Measurements from ENCODE around the gene BAD. TPM values are rescaled to one million over a fixed set of nuclear protein-coding genes. Genes with fewer than 3 reads are reported as not detected.
"Not testable (repeated sequence)": the region's sequence is repeated elsewhere in the genome, so short reads cannot be mapped to it uniquely, and the experiment has no call there.

The BAD gene
- total RNA-seq, 2 experiments from 2014 or later, result 36.5 to 39.2 TPM

DNA sequence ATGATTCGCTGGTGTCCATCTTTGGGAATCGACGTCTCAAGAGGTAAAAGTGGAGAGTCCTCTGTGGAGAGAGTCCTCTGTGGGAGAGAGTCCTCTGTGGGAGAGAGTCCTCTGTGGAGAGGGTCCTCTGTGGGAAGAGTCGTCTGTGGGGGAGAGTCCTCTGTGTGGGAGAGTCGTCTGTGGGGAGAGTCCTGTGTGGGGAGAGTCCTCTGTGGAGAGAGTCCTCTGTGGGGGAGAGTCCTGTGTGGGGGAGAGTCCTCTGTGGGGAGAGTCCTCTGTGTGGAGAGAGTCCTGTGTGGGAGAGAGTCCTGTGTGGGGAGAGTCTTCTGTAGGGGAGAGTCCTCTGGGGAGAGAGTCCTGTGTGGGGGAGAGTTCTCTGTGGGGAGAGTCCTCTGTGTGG is 36.6 kb upstream of the BAD start:
- peaks cover 36% of the 10 kb centered on the region for H3K36me3 Mint-ChIP-seq (ENCODE audit: low read depth)
- H3K27me3 Mint-ChIP-seq, result no peaks in the 10 kb centered on the region
- POLR2A ChIA-PET, result interaction anchor here (4.8 kb wide), 1 partner anchor 9 kb away, joined by 104 read pairs; no protein-coding TSS in a partner anchor
- CTCF ChIA-PET, result interaction anchor here (1.4 kb wide), 1 partner anchor 11 kb away, joined by 4 read pairs; no protein-coding TSS in a partner anchor
- no peaks in the 10 kb centered on the region for H3K9me3 Mint-ChIP-seq
- H3K4me1 Mint-ChIP-seq, result peaks cover 40% of the 10 kb centered on the region
- DNase-seq, result no peak
- peak overlapping the region; percentile 34 for H3K27ac Mint-ChIP-seq
- H3K4me3 Mint-ChIP-seq, result no peak overlapping the region

- Mint-ChIP-seq H3K9me3 (no peaks in the 10 kb centered on the region), H3K27me3 (no peaks in the 10 kb centered on the region), H3K4me3 (no peak overlapping the region), H3K36me3 (ENCODE audit: low read depth) (peaks cover 36% of the 10 kb centered on the region), H3K4me1 (peaks cover 40% of the 10 kb centered on the region), H3K27ac (peak overlapping the region; percentile 89)
- DNase-seq, result no peak
- CTCF ChIA-PET, result interaction anchor here (5.7 kb wide), 1 partner anchor 11 kb away, joined by 157 read pairs; no protein-coding TSS in a partner anchor
- POLR2A ChIA-PET, result interaction anchor here (4.8 to 5.0 kb wide), 2 partner anchors 10 to 14 kb away, joined by 68 to 104 read pairs; partner anchors contain the start of gene ESRRA
Measured at GRCh38 chr11:64320556-64320955, 36.1 kb upstream of the BAD start.

- Mint-ChIP-seq H3K4me1 (peaks cover 49% of the 10 kb centered on the region), H3K36me3 (ENCODE audit: low read depth) (peaks cover 46% of the 10 kb centered on the region), H3K27ac (peak overlapping the region; percentile 96), H3K27me3 (no peaks in the 10 kb centered on the region), H3K4me3 (peak overlapping the region; percentile 91), H3K9me3 (no peaks in the 10 kb centered on the region)
- CTCF ChIA-PET, result interaction anchor here (0.6 to 5.7 kb wide), 6 partner anchors 12 to 131 kb away, joined by 3 to 157 read pairs (median 48); partner anchors contain the start of genes CCDC88B, ESRRA and RPS6KA4
- no peak for DNase-seq
- POLR2A ChIA-PET, result interaction anchor here (0.6 to 5.0 kb wide), 8 partner anchors 11 to 433 kb away, joined by 3 to 104 read pairs (median 32); partner anchors contain the start of genes CCDC88B, ESRRA, FERMT3 and RPS6KA4
Measured at GRCh38 chr11:64318766-64319761, 34.6 kb upstream of the BAD start.

DNA sequence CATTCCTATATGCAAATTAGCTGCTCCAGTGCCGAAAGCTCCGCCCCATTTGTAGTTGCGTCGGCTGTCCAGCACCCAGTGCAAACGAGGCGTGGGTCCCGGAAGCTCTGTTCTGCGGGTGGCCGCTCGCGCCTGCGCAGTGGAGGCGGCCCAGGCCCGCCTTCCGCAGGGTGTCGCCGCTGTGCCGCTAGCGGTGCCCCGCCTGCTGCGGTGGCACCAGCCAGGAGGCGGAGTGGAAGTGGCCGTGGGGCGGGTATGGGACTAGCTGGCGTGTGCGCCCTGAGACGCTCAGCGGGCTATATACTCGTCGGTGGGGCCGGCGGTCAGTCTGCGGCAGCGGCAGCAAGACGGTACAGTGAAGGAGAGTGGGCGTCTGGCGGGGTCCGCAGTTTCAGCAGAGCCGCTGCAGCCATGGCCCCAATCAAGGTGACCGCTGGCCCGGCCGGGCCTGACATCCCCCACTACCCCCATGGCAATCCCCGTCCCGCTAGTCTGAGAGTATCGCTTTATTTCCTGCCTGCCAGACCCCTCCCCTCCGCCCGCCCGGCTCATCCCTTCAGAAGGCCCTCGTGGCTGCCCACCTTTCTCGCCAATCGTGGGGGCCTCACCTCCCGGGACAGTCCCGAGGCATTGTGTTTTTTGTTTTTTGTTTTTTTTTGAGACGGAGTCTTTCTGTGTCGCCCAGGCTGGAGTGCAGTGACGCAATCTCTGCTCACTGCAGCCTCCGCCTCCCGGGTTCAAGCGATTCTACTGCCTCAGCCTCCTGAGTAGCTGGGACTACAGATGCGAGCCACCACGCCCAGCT is 33.7 kb upstream of the BAD start, which contains the start of gene PRDX5:
PRDX5 (plus strand) TSS at position 161 of the 805 bp plus-strand sequence; CDS start at position 256, 95 bp downstream.
- peak; percentile 96 for DNase-seq
- peaks cover 47% of the 10 kb centered on the region for H3K36me3 Mint-ChIP-seq (ENCODE audit: low read depth)
- H3K4me1 Mint-ChIP-seq, result peaks cover 52% of the 10 kb centered on the region
- H3K4me3 Mint-ChIP-seq, result peak within 1 kb of the TSS; percentile 91
- H3K9me3 Mint-ChIP-seq, result no peaks in the 10 kb centered on the region
- peak within 1 kb of the TSS; percentile 96 for H3K27ac Mint-ChIP-seq
- CTCF ChIA-PET, result interaction anchor here (0.6 to 5.7 kb wide), 26 partner anchors 9 to 446 kb away, joined by 3 to 157 read pairs (median 6); partner anchors contain the start of genes BAD, CCDC88B, ESRRA and FERMT3
- no peaks in the 10 kb centered on the region for H3K27me3 Mint-ChIP-seq
- POLR2A ChIA-PET, result interaction anchor here (0.9 to 5.0 kb wide), 32 partner anchors 12 to 1651 kb away, joined by 3 to 104 read pairs (median 5); partner anchors contain the start of genes BAD, CCDC88B, DNAJC4 and ESRRA

- H3K27ac Mint-ChIP-seq, result peak within 1 kb of the TSS; percentile 96
- H3K4me3 Mint-ChIP-seq, result peak within 1 kb of the TSS; percentile 91
- H3K4me1 Mint-ChIP-seq, result peaks cover 60% of the 10 kb centered on the region
- CTCF ChIA-PET, result interaction anchor here (0.6 to 5.7 kb wide), 27 partner anchors 10 to 447 kb away, joined by 3 to 157 read pairs (median 6); partner anchors contain the start of genes BAD, CCDC88B, ESRRA and FERMT3
- DNase-seq, result peak; percentile 97
- H3K27me3 Mint-ChIP-seq, result no peaks in the 10 kb centered on the region
- H3K9me3 Mint-ChIP-seq, result no peaks in the 10 kb centered on the region
- peaks cover 54% of the 10 kb centered on the region for H3K36me3 Mint-ChIP-seq (ENCODE audit: low read depth)
- POLR2A ChIA-PET, result interaction anchor here (0.7 to 5.0 kb wide), 35 partner anchors 11 to 1650 kb away, joined by 3 to 104 read pairs (median 4); partner anchors contain the start of genes BAD, CCDC88B, DNAJC4 and ESRRA
Measured at GRCh38 chr11:64317325-64317960, 33.0 kb upstream of the BAD start, which contains the start of gene TRMT112. Gene TRMT112 (minus strand): TSS chr11:64317559. CDS start chr11:64317526, 33 bp downstream.

DNA sequence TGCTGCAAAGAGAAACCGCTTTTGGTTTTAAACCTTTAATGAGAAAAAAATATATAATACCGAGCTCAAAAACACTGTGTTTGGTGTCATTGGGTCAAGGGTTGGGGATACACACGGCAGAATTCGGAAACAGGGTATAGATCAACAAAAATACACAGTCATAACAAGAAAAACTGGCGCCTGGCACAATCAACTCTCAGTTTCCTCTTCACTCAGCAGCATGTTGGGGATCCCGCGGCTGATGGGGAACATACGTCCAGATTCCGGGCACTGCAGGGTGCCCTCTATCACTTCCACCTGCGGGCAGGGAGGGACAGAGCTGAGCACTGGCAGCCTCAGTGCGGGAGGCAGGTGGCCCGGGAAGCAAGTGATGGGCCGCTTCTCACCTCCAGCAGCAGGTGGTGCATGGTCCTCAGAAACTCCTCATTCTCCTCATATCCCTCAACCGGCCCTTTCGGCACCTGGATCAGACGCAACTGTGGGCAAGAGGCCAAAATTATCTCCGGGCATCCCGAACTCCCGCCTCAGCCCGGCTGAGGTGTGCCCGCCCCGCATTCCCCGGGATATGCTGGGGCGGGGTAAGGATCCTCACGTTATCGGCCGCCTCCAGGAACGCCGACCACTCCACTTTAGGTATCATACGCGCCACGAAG is 32.3 kb upstream of the BAD start:
- ChIA-PET POLR2A (interaction anchor here (0.7 to 5.0 kb wide), 30 partner anchors 11 to 724 kb away, joined by 3 to 104 read pairs (median 5); partner anchors contain the start of genes BAD, CCDC88B, DNAJC4 and ESRRA), CTCF (interaction anchor here (0.9 to 5.7 kb wide), 19 partner anchors 10 to 448 kb away, joined by 3 to 157 read pairs (median 6); partner anchors contain the start of genes BAD, CCDC88B, ESRRA and FERMT3)
- H3K27ac Mint-ChIP-seq, result peak overlapping the region; percentile 96
- no peaks in the 10 kb centered on the region for H3K9me3 Mint-ChIP-seq
- no peaks in the 10 kb centered on the region for H3K27me3 Mint-ChIP-seq
- H3K4me3 Mint-ChIP-seq, result peak overlapping the region; percentile 91
- peaks cover 56% of the 10 kb centered on the region for H3K36me3 Mint-ChIP-seq (ENCODE audit: low read depth)
- peak; percentile 56 for DNase-seq
- peaks cover 61% of the 10 kb centered on the region for H3K4me1 Mint-ChIP-seq

DNA sequence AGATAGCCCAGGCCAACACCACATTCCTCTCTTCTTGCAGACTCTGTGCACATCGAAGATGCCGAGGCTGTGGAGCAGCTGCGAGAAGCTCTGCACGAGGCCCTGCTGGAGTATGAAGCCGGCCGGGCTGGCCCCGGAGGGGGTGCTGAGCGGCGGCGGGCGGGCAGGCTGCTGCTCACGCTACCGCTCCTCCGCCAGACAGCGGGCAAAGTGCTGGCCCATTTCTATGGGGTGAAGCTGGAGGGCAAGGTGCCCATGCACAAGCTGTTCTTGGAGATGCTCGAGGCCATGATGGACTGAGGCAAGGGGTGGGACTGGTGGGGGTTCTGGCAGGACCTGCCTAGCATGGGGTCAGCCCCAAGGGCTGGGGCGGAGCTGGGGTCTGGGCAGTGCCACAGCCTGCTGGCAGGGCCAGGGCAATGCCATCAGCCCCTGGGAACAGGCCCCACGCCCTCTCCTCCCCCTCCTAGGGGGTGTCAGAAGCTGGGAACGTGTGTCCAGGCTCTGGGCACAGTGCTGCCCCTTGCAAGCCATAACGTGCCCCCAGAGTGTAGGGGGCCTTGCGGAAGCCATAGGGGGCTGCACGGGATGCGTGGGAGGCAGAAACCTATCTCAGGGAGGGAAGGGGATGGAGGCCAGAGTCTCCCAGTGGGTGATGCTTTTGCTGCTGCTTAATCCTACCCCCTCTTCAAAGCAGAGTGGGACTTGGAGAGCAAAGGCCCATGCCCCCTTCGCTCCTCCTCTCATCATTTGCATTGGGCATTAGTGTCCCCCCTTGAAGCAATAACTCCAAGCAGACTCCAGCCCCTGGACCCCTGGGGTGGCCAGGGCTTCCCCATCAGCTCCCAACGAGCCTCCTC is 31.4 kb upstream of the BAD start:
- H3K36me3 Mint-ChIP-seq (ENCODE audit: low read depth), result peaks cover 49% of the 10 kb centered on the region
- peaks cover 60% of the 10 kb centered on the region for H3K4me1 Mint-ChIP-seq
- peak overlapping the region; percentile 91 for H3K4me3 Mint-ChIP-seq
- peak overlapping the region; percentile 96 for H3K27ac Mint-ChIP-seq
- CTCF ChIA-PET, result interaction anchor here (2.2 to 5.7 kb wide), 5 partner anchors 13 to 111 kb away, joined by 9 to 157 read pairs (median 68); partner anchors contain the start of genes CCDC88B and ESRRA
- not testable (repeated sequence) for H3K27me3 Mint-ChIP-seq, H3K9me3 Mint-ChIP-seq, DNase-seq
- POLR2A ChIA-PET, result interaction anchor here (2.1 to 5.0 kb wide), 7 partner anchors 10 to 129 kb away, joined by 13 to 104 read pairs (median 35); partner anchors contain the start of genes CCDC88B, ESRRA, FERMT3 and RPS6KA4

DNA sequence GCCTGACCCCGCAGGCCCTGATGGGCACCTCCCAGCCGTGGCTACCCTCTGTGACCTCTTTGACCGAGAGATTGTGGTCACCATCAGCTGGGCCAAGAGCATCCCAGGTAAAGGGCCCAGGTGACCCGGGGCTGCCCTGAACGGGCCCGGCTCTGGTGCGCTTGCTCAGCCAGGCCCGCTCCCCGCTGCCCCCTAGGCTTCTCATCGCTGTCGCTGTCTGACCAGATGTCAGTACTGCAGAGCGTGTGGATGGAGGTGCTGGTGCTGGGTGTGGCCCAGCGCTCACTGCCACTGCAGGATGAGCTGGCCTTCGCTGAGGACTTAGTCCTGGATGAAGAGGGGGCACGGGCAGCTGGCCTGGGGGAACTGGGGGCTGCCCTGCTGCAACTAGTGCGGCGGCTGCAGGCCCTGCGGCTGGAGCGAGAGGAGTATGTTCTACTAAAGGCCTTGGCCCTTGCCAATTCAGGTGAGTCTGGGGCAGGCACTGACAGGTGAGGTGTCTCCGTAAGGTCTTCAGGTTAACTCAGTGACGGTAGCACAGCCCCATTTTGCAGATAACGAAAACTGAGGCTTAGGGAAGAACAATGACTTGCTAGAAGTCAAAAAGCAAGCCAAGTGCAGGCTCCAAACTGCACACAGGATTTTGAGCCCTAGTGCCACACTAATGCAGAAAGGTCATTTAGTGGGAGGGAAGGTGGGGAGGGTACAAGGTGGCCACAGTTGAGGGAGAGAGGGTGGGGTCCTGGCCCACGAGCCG is 30.5 kb upstream of the BAD start:
- peak overlapping the region; percentile 31 for H3K27ac Mint-ChIP-seq
- H3K4me1 Mint-ChIP-seq, result peaks cover 55% of the 10 kb centered on the region
- no peak overlapping the region for H3K4me3 Mint-ChIP-seq
- no peaks in the 10 kb centered on the region for H3K27me3 Mint-ChIP-seq
- no peak for DNase-seq
- ChIA-PET CTCF (interaction anchor here (0.6 to 5.7 kb wide), 4 partner anchors 10 to 28 kb away, joined by 3 to 157 read pairs (median 6); partner anchors contain the start of gene ESRRA), POLR2A (interaction anchor here (1.5 to 3.9 kb wide), 2 partner anchors 44 to 108 kb away, joined by 5 to 29 read pairs; partner anchors contain the start of genes FERMT3 and RPS6KA4)
- peaks cover 45% of the 10 kb centered on the region for H3K36me3 Mint-ChIP-seq (ENCODE audit: low read depth)
- H3K9me3 Mint-ChIP-seq, result no peaks in the 10 kb centered on the region

DNA sequence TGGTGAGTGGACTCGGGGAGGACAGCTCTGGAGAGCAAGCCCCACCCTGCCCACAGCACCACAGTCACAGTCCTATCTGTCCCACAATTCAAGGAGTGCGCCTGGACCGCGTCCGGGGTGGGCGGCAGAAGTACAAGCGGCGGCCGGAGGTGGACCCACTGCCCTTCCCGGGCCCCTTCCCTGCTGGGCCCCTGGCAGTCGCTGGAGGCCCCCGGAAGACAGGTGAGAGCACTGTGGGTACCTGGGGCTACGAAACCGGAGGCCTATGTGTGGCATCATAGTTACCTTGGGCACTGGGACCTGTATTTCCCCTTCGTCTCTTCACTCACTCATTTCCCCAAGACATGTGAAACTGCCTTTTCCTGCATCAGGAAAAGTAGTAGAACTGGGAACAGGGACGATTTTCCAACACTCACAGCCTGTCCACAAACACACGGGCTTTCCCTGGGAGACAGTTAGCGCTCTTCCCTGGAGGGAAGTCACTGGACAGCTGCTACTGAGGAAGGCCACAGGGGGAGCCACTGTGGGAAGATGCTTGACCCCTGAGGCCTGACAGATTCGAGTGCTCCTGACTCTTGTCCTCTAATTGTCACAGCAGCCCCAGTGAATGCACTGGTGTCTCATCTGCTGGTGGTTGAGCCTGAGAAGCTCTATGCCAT is 29.8 kb upstream of the BAD start:
- Mint-ChIP-seq H3K9me3 (no peaks in the 10 kb centered on the region), H3K4me1 (peaks cover 52% of the 10 kb centered on the region), H3K36me3 (ENCODE audit: low read depth) (peaks cover 47% of the 10 kb centered on the region), H3K27me3 (no peaks in the 10 kb centered on the region), H3K27ac (no peak overlapping the region), H3K4me3 (no peak overlapping the region)
- POLR2A ChIA-PET, result interaction anchor here (1.5 kb wide), 1 partner anchor 108 kb away, joined by 5 read pairs; the partner anchor contains the start of gene FERMT3
- DNase-seq, result no peak
- CTCF ChIA-PET, result interaction anchor here (0.6 to 2.4 kb wide), 4 partner anchors 10 to 28 kb away, joined by 3 to 7 read pairs (median 6); partner anchors contain the start of gene ESRRA
